HL-60 (cell line): ENCODE measurements around the gene EPHB2.

Source experiments
- CTCF ChIP-seq: IDR thresholded peaks from one replicate; pipeline ENCODE4 v1.5.1; 2011; ENCODE audit warnings: low read length, control low read depth, inconsistent platforms; ENCODE audit not compliant: insufficient read depth
- POLR2AphosphoS5 ChIP-seq: IDR thresholded peaks from 2 replicates; pipeline ENCODE4 v1.6.1; 2012; ENCODE audit warnings: low read depth

GRCh38 chr1:22839806-22840205 is 129.2 kb downstream of the EPHB2 start:
- TF ChIP-seq CTCF = no peak
- TF ChIP-seq POLR2AphosphoS5 = no peak
